GM21423 (cell line): ENCODE data around the gene C13orf46.

Experiments
- ATAC-seq: cut with Tn5 transposase; IDR thresholded peaks from one replicate; pipeline ENCODE4 v1.9.1; 2021; ENCODE audit warnings: mild to moderate bottlenecking, moderate library complexity; ENCODE audit not compliant: unreplicated experiment

Gene C13orf46

GRCh38 chr13:114010401-114011101, 36.7 kb upstream of the C13orf46 start:
- no peak for ATAC-seq

GRCh38 chr13:114009590-114010400, 35.9 kb upstream of the C13orf46 start:
- ATAC-seq, result no peak

GRCh38 chr13:114008964-114009589, 35.2 kb upstream of the C13orf46 start:
- no peak for ATAC-seq

- ATAC-seq, result no peak
Measured at GRCh38 chr13:114007566-114007965, 33.7 kb upstream of the C13orf46 start.

- ATAC-seq, result no peak
Measured at GRCh38 chr13:114005206-114005724, 31.4 kb upstream of the C13orf46 start.

GRCh38 chr13:114004420-114005205, 30.7 kb upstream of the C13orf46 start:
- ATAC-seq, result no peak

- no peak for ATAC-seq
Measured at GRCh38 chr13:114002771-114003321, 29.0 kb upstream of the C13orf46 start.

GRCh38 chr13:114002009-114002544, 28.2 kb upstream of the C13orf46 start:
- no peak for ATAC-seq

GRCh38 chr13:114001331-114002008, 27.6 kb upstream of the C13orf46 start:
- no peak for ATAC-seq

- ATAC-seq, result no peak
Measured at GRCh38 chr13:114000151-114001040, 26.5 kb upstream of the C13orf46 start.

GRCh38 chr13:113999618-113999910, 25.7 kb upstream of the C13orf46 start:
- no peak for ATAC-seq

- ATAC-seq, result no peak
Measured at GRCh38 chr13:113998781-113999617, 25.1 kb upstream of the C13orf46 start.

GRCh38 chr13:113997845-113998751, 24.2 kb upstream of the C13orf46 start:
- ATAC-seq, result no peak

GRCh38 chr13:113996912-113997745, 23.3 kb upstream of the C13orf46 start:
- no peak for ATAC-seq

GRCh38 chr13:113996081-113996911, 22.4 kb upstream of the C13orf46 start:
- ATAC-seq, result no peak
